Caco-2 (cell line): Measurements from ENCODE around the gene VEPH1. TPM values are rescaled to one million over a fixed set of nuclear protein-coding genes. Genes with fewer than 3 reads are reported as not detected.

Experiments used
- BruUV-seq: library from RNA; stranded (reverse); fragments of 400-500 nt; replicated peaks from 2 replicates; lab custom pipeline; 2021; lab: Mats Ljungman, UMichigan
- CTCF ChIA-PET: fragments of 300-600 bp; sonication (Branson Sonifier 250); formaldehyde crosslinking; loops from one replicate; lab custom pipeline; 2022; ENCODE audit warnings: antibody characterized with exemption; lab: Charles Lee
- POLR2A ChIA-PET: fragments of 300-600 bp; sonication (Branson Sonifier 250); formaldehyde crosslinking; loops from one replicate; lab custom pipeline; 2022; ENCODE audit warnings: antibody characterized with exemption; lab: Charles Lee
- DNase-seq, 2 experiments: peaks; one replicate each; pipeline versions ENCODE4 v3.0.0 to v3.0.0-alpha.2; 2020 to 2022
- H3K27me3 ChIP-seq: replicated peaks from 2 replicates; pipeline ENCODE4 v1.6.0; 2011; ENCODE audit warnings: low read length; ENCODE audit not compliant: control insufficient read depth, insufficient read depth
- H3K36me3 ChIP-seq: 2 replicates; pipeline ENCODE4 v1.5.1; 2011; ENCODE audit warnings: low read length; ENCODE audit not compliant: control insufficient read depth, insufficient read depth
- H3K4me1 ChIP-seq: fragments of 250-450 bp; sonication (Bioruptor Pico); 2 replicates; pipeline ENCODE4 v1.5.1; 2020; ENCODE audit warnings: mild to moderate bottlenecking
- H3K4me3 ChIP-seq: 2 replicates; pipeline ENCODE4 v1.5.1; 2011; ENCODE audit warnings: low read depth, mild to moderate bottlenecking, control low read depth, low read length
- H3K9me3 ChIP-seq: fragments of 250-450 bp; sonication (Bioruptor Pico); 2 replicates; pipeline ENCODE4 v1.5.1; 2020; ENCODE audit warnings: mild to moderate bottlenecking, moderate library complexity
- H3K27ac Mint-ChIP-seq: one replicate; pipeline ENCODE4 v1.8.0; 2022; ENCODE audit warnings: mixed read lengths; ENCODE audit not compliant: unreplicated experiment
- H3K27me3 Mint-ChIP-seq: one replicate; pipeline ENCODE4 v1.8.0; 2022; ENCODE audit warnings: mixed read lengths; ENCODE audit not compliant: insufficient read depth, unreplicated experiment
- H3K36me3 Mint-ChIP-seq: one replicate; pipeline ENCODE4 v1.8.0; 2022; ENCODE audit warnings: mild to moderate bottlenecking, mixed read lengths; ENCODE audit not compliant: insufficient read depth, unreplicated experiment
- H3K4me1 Mint-ChIP-seq: one replicate; pipeline ENCODE4 v1.8.0; 2022; ENCODE audit warnings: low read depth, mixed read lengths; ENCODE audit not compliant: unreplicated experiment
- H3K4me3 Mint-ChIP-seq: one replicate; pipeline ENCODE4 v1.8.0; 2022; ENCODE audit warnings: mild to moderate bottlenecking, moderate library complexity, mixed read lengths; ENCODE audit not compliant: unreplicated experiment
- H3K9me3 Mint-ChIP-seq: one replicate; pipeline ENCODE4 v1.8.0; 2022; ENCODE audit warnings: mixed read lengths; ENCODE audit not compliant: unreplicated experiment
- intact Hi-C: fragments of 100-400 bp; cut with micrococcal nuclease; formaldehyde crosslinking; loops from one replicate; pipeline ENCODE4 v1.10.0; 2022; ENCODE audit not compliant: unreplicated experiment
- total RNA-seq: library from RNA; stranded (reverse); gene quantifications from 2 replicates; pipeline ENCODE4 v1.2.3, GENCODE V29; 2022
- TF ChIP-seq, protein P1 (sequence below), 2 experiments: fragments of 200-600 bp in 1 of 2; IDR thresholded peaks; 1 replicate in 1 of 2; 2 replicates in 1 of 2; pipeline versions ENCODE4 v1.5.1 to v1.8.0; 2011 to 2022; ENCODE audit warnings: antibody characterized with exemption in 1 of 2, control low read depth in 1 of 2, inconsistent platforms in 1 of 2, low read depth in 1 of 2, low read length in 1 of 2, mild to moderate bottlenecking in 1 of 2, moderate library complexity in 1 of 2; ENCODE audit not compliant: insufficient read depth in 1 of 2, severe bottlenecking in 1 of 2, unreplicated experiment in 1 of 2

VEPH1 gene
- total RNA-seq, 1 experiment from 2014 or later: 12.0 TPM

DNA sequence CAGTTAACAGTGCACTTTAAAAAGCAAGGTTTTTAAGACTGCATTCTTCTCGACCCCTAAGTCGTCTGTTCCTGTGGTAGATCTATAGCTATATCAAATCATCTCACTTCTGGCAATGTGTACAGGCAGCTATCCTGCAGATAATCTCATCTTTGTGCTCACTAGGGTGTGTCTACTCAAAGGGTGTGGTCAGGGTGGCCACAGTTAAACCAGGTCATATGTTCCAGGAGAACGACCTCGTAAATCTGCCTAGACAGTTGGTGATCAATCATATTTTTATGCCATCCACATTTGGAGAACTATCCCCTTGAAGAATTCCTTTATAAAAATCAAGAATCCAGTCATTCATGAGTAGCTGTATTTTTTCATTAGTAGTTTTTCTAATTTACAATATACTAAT, 3.0 kb downstream of the VEPH1 start:
- H3K4me3 ChIP-seq: no peak overlapping the region
- H3K27me3 ChIP-seq: no peaks in the 10 kb centered on the region
- Mint-ChIP-seq H3K4me1 (no peaks in the 10 kb centered on the region), H3K4me3 (peak overlapping the region; percentile 82), H3K9me3 (no peaks in the 10 kb centered on the region), H3K27me3 (no peaks in the 10 kb centered on the region), H3K27ac (peak overlapping the region; percentile 91), H3K36me3 (peaks cover 12% of the 10 kb centered on the region)
- intact Hi-C loops: no loop called here
- TF ChIP-seq, protein P1, sequence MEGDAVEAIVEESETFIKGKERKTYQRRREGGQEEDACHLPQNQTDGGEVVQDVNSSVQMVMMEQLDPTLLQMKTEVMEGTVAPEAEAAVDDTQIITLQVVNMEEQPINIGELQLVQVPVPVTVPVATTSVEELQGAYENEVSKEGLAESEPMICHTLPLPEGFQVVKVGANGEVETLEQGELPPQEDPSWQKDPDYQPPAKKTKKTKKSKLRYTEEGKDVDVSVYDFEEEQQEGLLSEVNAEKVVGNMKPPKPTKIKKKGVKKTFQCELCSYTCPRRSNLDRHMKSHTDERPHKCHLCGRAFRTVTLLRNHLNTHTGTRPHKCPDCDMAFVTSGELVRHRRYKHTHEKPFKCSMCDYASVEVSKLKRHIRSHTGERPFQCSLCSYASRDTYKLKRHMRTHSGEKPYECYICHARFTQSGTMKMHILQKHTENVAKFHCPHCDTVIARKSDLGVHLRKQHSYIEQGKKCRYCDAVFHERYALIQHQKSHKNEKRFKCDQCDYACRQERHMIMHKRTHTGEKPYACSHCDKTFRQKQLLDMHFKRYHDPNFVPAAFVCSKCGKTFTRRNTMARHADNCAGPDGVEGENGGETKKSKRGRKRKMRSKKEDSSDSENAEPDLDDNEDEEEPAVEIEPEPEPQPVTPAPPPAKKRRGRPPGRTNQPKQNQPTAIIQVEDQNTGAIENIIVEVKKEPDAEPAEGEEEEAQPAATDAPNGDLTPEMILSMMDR (IDR thresholded peaks at IDR 0.05; ENCODE audit: insufficient read depth in 1 of 2, low read depth in 1 of 2, low read length in 1 of 2, severe bottlenecking in 1 of 2, unreplicated experiment in 1 of 2): no peak
- POLR2A ChIA-PET: interaction anchor here (0.7 to 0.8 kb wide), 3 partner anchors 85 to 411 kb away, joined by 3 to 5 read pairs (median 5); no protein-coding TSS in a partner anchor
- H3K4me1 ChIP-seq: peaks cover 10% of the 10 kb centered on the region; the same call in 1 of the 2 replicates
- no TSS peak for BruUV-seq
- H3K36me3 ChIP-seq: no peaks in the 10 kb centered on the region
- DNase-seq: no peak
- no peaks in the 10 kb centered on the region for H3K9me3 ChIP-seq
- CTCF ChIA-PET: interaction anchor here (0.9 kb wide), 1 partner anchor 72 kb away, joined by 3 read pairs; no protein-coding TSS in a partner anchor

DNA sequence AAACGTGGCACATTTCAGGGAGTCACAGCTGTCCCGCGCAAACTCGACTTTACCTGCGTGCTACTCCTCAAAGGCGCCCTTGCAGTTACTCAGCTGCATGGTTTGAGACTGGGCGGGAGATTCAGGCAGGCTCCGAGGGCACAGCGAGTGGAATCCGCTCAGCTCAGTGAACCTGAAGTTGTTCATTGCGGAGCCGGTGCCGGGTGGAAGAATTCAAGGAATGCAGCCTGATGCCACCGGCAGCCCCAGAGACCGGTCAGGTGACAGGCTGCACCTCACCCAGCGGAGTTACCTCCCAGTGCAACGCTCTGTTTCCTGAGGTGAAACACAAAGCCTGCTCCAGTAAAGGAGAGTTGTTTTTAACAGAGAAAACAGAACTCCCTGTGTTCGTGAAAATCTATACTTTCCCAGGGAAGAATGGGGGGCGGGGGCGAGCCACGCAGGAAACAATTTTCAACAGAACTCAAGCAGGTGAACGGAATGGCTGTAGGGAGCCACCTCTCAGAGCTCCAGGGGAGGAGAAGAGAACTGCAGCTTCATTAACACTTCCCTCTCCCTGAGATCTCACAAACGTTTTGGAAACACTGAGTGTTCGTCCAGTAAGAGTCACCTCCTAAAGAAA, 3.8 kb downstream of the VEPH1 start:
- no peaks in the 10 kb centered on the region for H3K4me1 Mint-ChIP-seq
- TF ChIP-seq, protein P1 (IDR thresholded peaks at IDR 0.05; ENCODE audit: insufficient read depth in 1 of 2, low read depth in 1 of 2, low read length in 1 of 2, severe bottlenecking in 1 of 2, unreplicated experiment in 1 of 2): peak in 1 of 2 experiments; percentile 8
- peak; percentile 84 to 85 for DNase-seq
- intact Hi-C loops: no loop called here
- H3K4me3 ChIP-seq: peak overlapping the region; percentile 26
- BruUV-seq: no TSS peak
- peak overlapping the region; percentile 91 for H3K27ac Mint-ChIP-seq
- CTCF ChIA-PET: interaction anchor here (0.6 to 1.3 kb wide), 3 partner anchors 34 to 996 kb away, joined by 3 to 5 read pairs (median 3); no protein-coding TSS in a partner anchor
- no peaks in the 10 kb centered on the region for H3K9me3 ChIP-seq
- POLR2A ChIA-PET: interaction anchor here (0.7 to 0.8 kb wide), 3 partner anchors 84 to 410 kb away, joined by 3 to 5 read pairs (median 5); no protein-coding TSS in a partner anchor
- H3K36me3 Mint-ChIP-seq: peaks cover 12% of the 10 kb centered on the region
- H3K4me3 Mint-ChIP-seq: peak overlapping the region; percentile 82
- no peaks in the 10 kb centered on the region for H3K27me3 Mint-ChIP-seq
- H3K4me1 ChIP-seq: peaks cover 10% of the 10 kb centered on the region; the same call in 1 of the 2 replicates
- H3K36me3 ChIP-seq: no peaks in the 10 kb centered on the region
- H3K27me3 ChIP-seq: no peaks in the 10 kb centered on the region
- H3K9me3 Mint-ChIP-seq: no peaks in the 10 kb centered on the region

DNA sequence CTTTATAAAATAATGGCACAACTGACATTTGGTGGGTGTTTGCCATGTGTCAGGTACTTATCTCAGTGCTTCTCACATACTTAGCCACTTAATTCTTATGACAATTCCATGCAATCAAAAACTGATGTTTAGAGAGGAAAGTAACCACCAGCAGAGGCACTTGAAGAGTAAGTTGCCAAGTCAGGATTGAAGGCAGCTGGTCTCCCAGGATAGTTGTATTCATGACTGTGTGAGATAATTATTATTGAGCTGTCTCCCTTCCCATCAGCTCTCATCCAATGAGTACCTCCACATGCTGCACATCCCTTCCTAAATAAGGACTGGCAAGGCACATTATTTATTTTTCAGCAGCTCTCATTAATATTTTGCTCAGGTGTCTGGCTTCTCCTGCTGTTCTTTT, 4.8 kb downstream of the VEPH1 start:
- no peaks in the 10 kb centered on the region for H3K27me3 Mint-ChIP-seq
- TF ChIP-seq, protein P1 (IDR thresholded peaks at IDR 0.05; ENCODE audit: insufficient read depth in 1 of 2, low read depth in 1 of 2, low read length in 1 of 2, severe bottlenecking in 1 of 2, unreplicated experiment in 1 of 2): no peak
- H3K4me3 Mint-ChIP-seq: peak overlapping the region; percentile 82
- peaks cover 6% of the 10 kb centered on the region for H3K4me1 Mint-ChIP-seq
- no peak overlapping the region for H3K27ac Mint-ChIP-seq
- Histone ChIP-seq H3K4me1 (peaks cover 10% of the 10 kb centered on the region; the same call in 1 of the 2 replicates), H3K27me3 (no peaks in the 10 kb centered on the region), H3K9me3 (no peaks in the 10 kb centered on the region), H3K4me3 (no peak overlapping the region), H3K36me3 (no peaks in the 10 kb centered on the region)
- intact Hi-C loops: no loop called here
- ChIA-PET POLR2A (no interaction called here), CTCF (interaction anchor here (0.6 kb wide), 1 partner anchor 206 kb away, joined by 4 read pairs; no protein-coding TSS in a partner anchor)
- BruUV-seq: no TSS peak
- H3K36me3 Mint-ChIP-seq: peaks cover 16% of the 10 kb centered on the region
- no peak for DNase-seq
- H3K9me3 Mint-ChIP-seq: no peaks in the 10 kb centered on the region
